Inferior parietal cortex (tissue), 1 donor: Measurements from ENCODE around the gene GALNT3.

Source experiments
- DNase-seq: peaks from one replicate; pipeline ENCODE4 v3.0.0-alpha.2; 2016; ENCODE audit errors: extremely low spot score

The GALNT3 gene

GRCh38 chr2:165743442-165743841, 50.6 kb downstream of the GALNT3 start:
- no peak for DNase-seq

GRCh38 chr2:165725421-165725820, 68.6 kb downstream of the GALNT3 start:
- no peak for DNase-seq

- no peak for DNase-seq
Measured at GRCh38 chr2:165720511-165720910, 73.5 kb downstream of the GALNT3 start.

GRCh38 chr2:165718610-165719210, 75.3 kb downstream of the GALNT3 start:
- no peak for DNase-seq

- no peak for DNase-seq
Measured at GRCh38 chr2:165716091-165716490, 78.0 kb downstream of the GALNT3 start.

- DNase-seq, result no peak
Measured at GRCh38 chr2:165706960-165707487, 87.0 kb downstream of the GALNT3 start.

- DNase-seq, result no peak
Measured at GRCh38 chr2:165701147-165701546, 92.9 kb downstream of the GALNT3 start.

- no peak for DNase-seq
Measured at GRCh38 chr2:165700531-165700930, 93.5 kb downstream of the GALNT3 start.

GRCh38 chr2:165699946-165700345, 94.1 kb downstream of the GALNT3 start:
- no peak for DNase-seq

GRCh38 chr2:165698444-165698884, 95.6 kb downstream of the GALNT3 start:
- peak; percentile 66 for DNase-seq

- DNase-seq, result no peak
Measured at GRCh38 chr2:165697748-165698443, 96.2 kb downstream of the GALNT3 start.
